Measurements from ENCODE around the gene PLXNA2. TPM values are rescaled to one million over a fixed set of nuclear protein-coding genes. Genes with fewer than 3 reads are reported as not detected.
A peak's percentile ranks its signal among the peaks of the same experiment; 100 is the strongest.

PLXNA2 gene
- total and polyA plus RNA-seq, 11 donors = 9.2 to 28.2 (median 18.0) TPM

- intact Hi-C loops (cut with DNase I) = no loop called here
- 48 to 67% (median 51%) methylated on average over 6 to 10 of the region's 10 CpGs for WGBS, 4 donors
These were observed 26.4 kb downstream of the PLXNA2 start for GRCh38 chr1:208217781-208218180.

GRCh38 chr1:208216806-208217205 is 27.4 kb downstream of the PLXNA2 start:
- peaks cover 15 to 98% (median 86%) of the 10 kb centered on the region in 12 donors for H3K4me1 ChIP-seq
- DNase-seq (no peak), ATAC-seq (no peak)
- TF ChIP-seq CTCF (IDR thresholded peaks at IDR 0.05) = no peak
- TF ChIP-seq POLR2A (IDR thresholded peaks at IDR 0.05) = no peak
- H3K36me3 ChIP-seq = peaks cover 0 to 45% (median 18%) of the 10 kb centered on the region in 9 donors
- no peaks in the 10 kb centered on the region for H3K9me3 ChIP-seq
- H3K27ac ChIP-seq = peak overlapping the region in 4 of 12 donors; percentile 84 to 94 (median 91)
- H3K4me3 ChIP-seq = no peak overlapping the region
- H3K27me3 ChIP-seq = no peaks in the 10 kb centered on the region
- whole genome bisulfite sequencing, 4 donors = 96 to 98% (median 96%) methylated on average over 16 of the region's 16 CpGs
- intact Hi-C loops (cut with DNase I) = no loop called here

More at GRCh38 chr1:208217781-208218180, 26.4 kb downstream of the PLXNA2 start:
- Histone ChIP-seq H3K27ac (peak overlapping the region in 11 of 12 donors; percentile 73 to 94 (median 85)), H3K9me3 (no peaks in the 10 kb centered on the region), H3K4me3 (no peak overlapping the region), H3K36me3 (peaks cover 0 to 40% (median 18%) of the 10 kb centered on the region in 9 donors), H3K27me3 (no peaks in the 10 kb centered on the region), H3K4me1 (peaks cover 15 to 98% (median 86%) of the 10 kb centered on the region in 12 donors)
- ATAC-seq (peak in 2 of 4 donors; percentile 8), DNase-seq (no peak)
- TF ChIP-seq POLR2A (IDR thresholded peaks at IDR 0.05) (no peak), CTCF (IDR thresholded peaks at IDR 0.05) (no peak)

- no peaks in the 10 kb centered on the region for H3K9me3 ChIP-seq
- H3K4me3 ChIP-seq = no peak overlapping the region
- peaks cover 0 to 46% (median 18%) of the 10 kb centered on the region in 9 donors for H3K36me3 ChIP-seq
- DNase-seq (no peak), ATAC-seq (no peak)
- 63 to 80% (median 71%) methylated on average over 1 of the region's 1 CpG for WGBS, 4 donors
- intact Hi-C loops (cut with DNase I) = no loop called here
- H3K27ac ChIP-seq = peak overlapping the region in 2 of 12 donors; percentile 84 to 92
- peaks cover 10 to 96% (median 82%) of the 10 kb centered on the region in 12 donors for H3K4me1 ChIP-seq
- TF ChIP-seq CTCF (IDR thresholded peaks at IDR 0.05) = no peak
- no peak for TF ChIP-seq POLR2A (IDR thresholded peaks at IDR 0.05)
- no peaks in the 10 kb centered on the region for H3K27me3 ChIP-seq
These were observed 28.1 kb downstream of the PLXNA2 start for GRCh38 chr1:208216062-208216461.

- H3K36me3 ChIP-seq = peaks cover 0 to 53% (median 18%) of the 10 kb centered on the region in 9 donors
- TF ChIP-seq POLR2A (IDR thresholded peaks at IDR 0.05) (no peak), CTCF (IDR thresholded peaks at IDR 0.05) (no peak)
- ATAC-seq (no peak), DNase-seq (no peak)
- H3K9me3 ChIP-seq = no peaks in the 10 kb centered on the region
- H3K4me1 ChIP-seq = peaks cover 7 to 90% (median 75%) of the 10 kb centered on the region in 12 donors
- H3K27ac ChIP-seq = no peak overlapping the region
- no peaks in the 10 kb centered on the region for H3K27me3 ChIP-seq
- no peak overlapping the region for H3K4me3 ChIP-seq
- intact Hi-C loops (cut with DNase I) = no loop called here
These were observed 28.8 kb downstream of the PLXNA2 start for GRCh38 chr1:208215393-208215792.
